ENCODE results near the gene DDIT4. TPM values are rescaled to one million over a fixed set of nuclear protein-coding genes. Genes with fewer than 3 reads are reported as not detected.

The DDIT4 gene
- total and polyA plus RNA-seq, 3 experiments from 2014 or later: 144 to 183 (median 156) TPM

DNA sequence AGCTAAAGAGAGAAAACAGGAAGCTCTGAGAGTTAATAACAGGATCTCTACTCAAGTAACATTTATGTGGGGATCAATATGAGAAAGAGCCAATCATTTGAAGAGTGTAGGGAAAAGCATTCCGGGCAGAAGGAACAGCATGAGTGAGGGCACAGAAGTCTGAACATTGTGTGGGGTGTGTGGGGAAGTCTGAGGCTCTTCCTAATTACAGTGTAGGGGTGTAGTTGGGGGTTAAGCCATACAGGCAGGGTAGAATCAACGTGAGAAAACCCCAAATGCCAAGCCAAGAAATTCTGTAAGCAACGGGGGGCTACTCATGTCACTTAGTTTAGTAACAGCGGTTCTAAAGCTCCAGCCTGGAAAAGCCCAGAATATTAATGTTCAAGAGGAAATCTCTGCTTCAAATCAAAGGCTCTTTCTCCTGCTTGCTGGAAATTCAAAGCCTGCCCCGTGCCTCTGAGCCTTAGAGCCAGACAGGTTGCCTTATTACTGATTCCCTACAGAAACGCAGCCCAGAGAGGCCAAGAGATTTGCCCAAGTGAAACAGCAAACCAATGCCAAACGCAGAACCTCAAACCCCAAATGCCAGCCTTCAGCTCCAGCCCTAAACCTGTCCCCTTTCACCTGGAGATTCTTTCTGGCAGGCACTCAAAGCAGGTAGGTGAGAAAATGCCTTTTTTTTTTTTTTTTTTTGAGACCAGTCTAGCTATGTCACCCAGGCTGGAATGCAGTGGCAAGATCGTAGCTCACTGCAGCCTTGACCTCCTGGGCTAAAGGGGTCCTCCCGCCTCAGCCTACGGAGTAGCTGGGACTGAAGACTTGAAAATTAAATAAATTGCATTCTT is 44.9 kb downstream of the DDIT4 start:
- H3K36me3 Mint-ChIP-seq: no peaks in the 10 kb centered on the region
- H3K4me1 Mint-ChIP-seq: peaks cover 60 to 79% (median 63%) of the 10 kb centered on the region in 3 donors
- H3K4me3 ChIP-seq (ENCODE audit: low read length): peak overlapping the region; percentile 41
- no peak for DNase-seq
- peak overlapping the region; percentile 89 for H3K27ac ChIP-seq (ENCODE audit: low read depth, low read length)
- no peaks in the 10 kb centered on the region for H3K9me3 Mint-ChIP-seq
- ChIA-PET POLR2A (interaction anchor here (0.5 to 3.5 kb wide), 10 partner anchors 8 to 104 kb away, joined by 3 to 30 read pairs (median 4); partner anchors contain the start of genes ANAPC16 and ASCC1), CTCF (interaction anchor here (1.0 to 5.6 kb wide), 9 partner anchors 10 to 271 kb away, joined by 3 to 52 read pairs (median 7); partner anchors contain the start of gene DDIT4)
- no peaks in the 10 kb centered on the region for H3K36me3 ChIP-seq (ENCODE audit: insufficient read depth, low read length)
- H3K27ac Mint-ChIP-seq: peak overlapping the region; percentile 76 to 100 (median 97)
- H3K9me3 ChIP-seq (ENCODE audit: low read length): no peaks in the 10 kb centered on the region
- H3K4me1 ChIP-seq (ENCODE audit: insufficient read depth, low read length): peaks cover 83% of the 10 kb centered on the region
- H3K4me3 Mint-ChIP-seq: peak overlapping the region; percentile 40 to 92 (median 81)
- peaks cover 0 to 1% of the 10 kb centered on the region in 2 donors for H3K27me3 Mint-ChIP-seq
- no peaks in the 10 kb centered on the region for H3K27me3 ChIP-seq (ENCODE audit: insufficient read depth, low read length, poor library complexity, severe bottlenecking)

DNA sequence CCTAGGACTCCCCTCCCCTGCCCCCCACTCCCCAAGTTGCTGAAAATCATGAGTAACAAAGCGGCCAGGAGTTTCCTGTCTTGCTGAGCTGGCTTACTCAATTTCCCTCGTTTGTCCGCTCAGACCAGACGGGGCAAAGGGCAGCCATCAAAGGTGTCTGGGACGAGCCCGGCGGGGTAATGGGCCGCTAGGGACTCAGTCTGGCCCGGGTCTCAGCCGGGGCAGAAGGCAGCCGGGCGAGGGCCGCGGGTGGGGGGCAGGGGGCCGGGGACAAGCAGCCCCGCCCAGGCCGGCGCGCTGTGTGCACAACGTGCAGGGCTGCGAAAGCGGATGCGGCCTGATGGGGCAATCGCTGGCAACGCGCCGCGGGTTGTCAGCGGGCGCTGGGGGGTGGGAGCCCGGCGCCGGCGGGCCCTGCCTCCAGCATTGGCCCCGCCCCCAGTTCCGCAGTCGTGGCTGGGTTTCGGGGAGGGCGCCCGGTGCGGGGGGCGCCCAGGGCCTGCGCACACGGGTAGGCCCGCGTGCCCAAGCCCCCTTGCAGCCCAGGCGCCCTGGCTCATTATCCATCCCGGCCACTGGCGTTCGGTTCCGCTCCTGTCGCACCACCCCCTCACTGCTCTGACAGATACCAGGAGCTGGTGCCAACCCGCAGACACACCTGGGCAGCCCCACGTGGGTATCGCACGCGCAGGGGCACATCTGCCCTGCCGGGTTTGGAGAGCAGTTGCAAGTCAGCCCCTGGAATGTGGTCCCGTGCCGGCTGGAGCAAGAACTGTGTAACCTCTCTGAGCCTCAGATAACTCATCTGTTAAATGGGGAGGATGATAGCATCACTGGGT is 45.9 kb downstream of the DDIT4 start:
- H3K36me3 Mint-ChIP-seq: no peaks in the 10 kb centered on the region
- Histone ChIP-seq H3K27me3 (ENCODE audit: insufficient read depth, low read length, poor library complexity, severe bottlenecking) (no peaks in the 10 kb centered on the region), H3K4me3 (ENCODE audit: low read length) (peak overlapping the region; percentile 61), H3K9me3 (ENCODE audit: low read length) (no peaks in the 10 kb centered on the region), H3K27ac (ENCODE audit: low read depth, low read length) (peak overlapping the region; percentile 89), H3K4me1 (ENCODE audit: insufficient read depth, low read length) (peaks cover 89% of the 10 kb centered on the region), H3K36me3 (ENCODE audit: insufficient read depth, low read length) (no peaks in the 10 kb centered on the region)
- H3K27ac Mint-ChIP-seq: peak overlapping the region; percentile 76 to 100 (median 99)
- H3K9me3 Mint-ChIP-seq: no peaks in the 10 kb centered on the region
- DNase-seq: peak; percentile 80 to 92 (median 89)
- peaks cover 0 to 1% of the 10 kb centered on the region in 2 donors for H3K27me3 Mint-ChIP-seq
- peaks cover 66 to 88% (median 70%) of the 10 kb centered on the region in 3 donors for H3K4me1 Mint-ChIP-seq
- H3K4me3 Mint-ChIP-seq: peak overlapping the region; percentile 78 to 92 (median 82)
- POLR2A ChIA-PET: interaction anchor here (0.5 to 3.5 kb wide), 11 partner anchors 9 to 130 kb away, joined by 3 to 30 read pairs (median 4); partner anchors contain the start of genes ANAPC16 and ASCC1
- CTCF ChIA-PET: interaction anchor here (1.1 to 5.6 kb wide), 10 partner anchors 9 to 272 kb away, joined by 3 to 52 read pairs (median 6); partner anchors contain the start of gene DDIT4

DNA sequence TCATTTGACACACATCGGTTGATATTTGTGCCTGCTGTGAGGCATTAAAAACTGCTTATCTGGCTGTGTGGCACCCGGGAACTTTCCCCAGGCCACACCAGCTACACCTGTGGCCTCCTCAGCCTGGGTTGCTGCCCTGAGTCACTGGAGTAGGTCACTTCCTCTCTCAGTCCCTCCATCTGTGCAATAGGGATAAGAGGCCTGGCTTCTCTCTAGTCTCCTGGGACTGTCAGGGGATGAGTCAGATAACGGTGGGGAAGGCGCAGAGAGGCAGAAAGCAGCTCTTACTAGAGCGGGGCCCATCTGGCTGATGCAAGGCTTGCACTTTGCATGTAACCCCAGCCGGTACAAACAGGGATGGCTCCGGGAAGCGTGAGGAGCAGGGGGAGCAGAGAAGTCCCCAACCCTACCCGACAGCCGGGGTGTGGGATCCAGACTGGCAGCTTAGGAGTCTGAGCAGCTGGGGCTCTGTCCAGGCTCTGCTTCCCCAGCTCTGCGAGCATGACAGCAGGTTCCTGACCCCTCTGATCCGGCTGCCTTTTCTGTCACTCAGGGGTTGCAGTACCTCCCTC is 47.0 kb downstream of the DDIT4 start:
- no peaks in the 10 kb centered on the region for H3K36me3 ChIP-seq (ENCODE audit: insufficient read depth, low read length)
- peaks cover 0 to 1% of the 10 kb centered on the region in 2 donors for H3K27me3 Mint-ChIP-seq
- peak overlapping the region; percentile 76 to 100 (median 99) for H3K27ac Mint-ChIP-seq
- DNase-seq: peak in 3 of 5 donors; percentile 35 to 70 (median 43)
- H3K4me1 Mint-ChIP-seq: peaks cover 65 to 80% (median 67%) of the 10 kb centered on the region in 3 donors
- H3K36me3 Mint-ChIP-seq: no peaks in the 10 kb centered on the region
- H3K4me1 ChIP-seq (ENCODE audit: insufficient read depth, low read length): peaks cover 79% of the 10 kb centered on the region
- H3K9me3 Mint-ChIP-seq: no peaks in the 10 kb centered on the region
- CTCF ChIA-PET: interaction anchor here (0.6 to 5.6 kb wide), 8 partner anchors 11 to 105 kb away, joined by 3 to 52 read pairs (median 5); partner anchors contain the start of genes ANAPC16, ASCC1 and DDIT4
- POLR2A ChIA-PET: interaction anchor here (0.7 to 3.5 kb wide), 5 partner anchors 11 to 61 kb away, joined by 3 to 30 read pairs (median 4); no protein-coding TSS in a partner anchor
- peak overlapping the region; percentile 61 for H3K4me3 ChIP-seq (ENCODE audit: low read length)
- no peaks in the 10 kb centered on the region for H3K9me3 ChIP-seq (ENCODE audit: low read length)
- no peaks in the 10 kb centered on the region for H3K27me3 ChIP-seq (ENCODE audit: insufficient read depth, low read length, poor library complexity, severe bottlenecking)
- H3K4me3 Mint-ChIP-seq: peak overlapping the region; percentile 74 to 90 (median 80)
- H3K27ac ChIP-seq (ENCODE audit: low read depth, low read length): peak overlapping the region; percentile 89

DNA sequence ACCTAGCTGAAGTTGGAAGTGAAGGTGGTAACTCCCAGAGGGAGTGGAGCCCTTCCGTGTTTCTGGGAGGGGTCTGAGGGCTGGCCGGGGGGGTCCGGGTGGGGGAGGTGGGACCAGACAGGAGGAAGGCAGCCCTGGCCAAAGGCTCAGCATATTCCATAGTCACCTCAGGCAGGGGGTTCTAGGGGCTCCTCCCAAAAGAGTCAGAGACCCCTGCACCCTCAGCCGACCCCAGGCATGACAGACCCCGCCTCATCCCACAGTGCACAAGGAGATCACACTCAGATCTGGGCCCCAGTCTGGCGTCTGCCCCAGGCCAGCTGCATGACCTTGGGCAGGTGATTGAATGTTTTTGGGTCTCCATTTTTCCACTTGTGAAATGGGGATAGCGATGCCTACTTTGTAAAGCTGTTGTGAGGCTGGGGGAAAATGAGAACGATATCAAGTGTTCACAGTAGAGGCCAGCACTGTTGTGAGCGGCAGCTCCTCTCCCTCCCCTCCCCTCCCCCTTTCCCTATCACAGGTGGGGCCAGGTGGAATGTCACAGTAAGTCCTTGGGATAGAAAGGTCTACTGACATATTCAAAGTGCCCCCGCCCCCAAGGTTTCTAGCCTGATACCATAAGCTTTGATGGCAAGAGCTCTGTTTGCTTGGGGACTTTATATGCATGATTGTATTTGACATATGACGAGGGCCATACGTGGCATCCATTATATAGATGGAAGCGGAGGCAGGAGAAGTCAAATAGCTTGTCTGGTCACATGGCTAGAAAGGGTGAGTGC is 47.7 kb downstream of the DDIT4 start:
- Histone ChIP-seq H3K27me3 (ENCODE audit: insufficient read depth, low read length, poor library complexity, severe bottlenecking) (no peaks in the 10 kb centered on the region), H3K4me3 (ENCODE audit: low read length) (no peak overlapping the region), H3K36me3 (ENCODE audit: insufficient read depth, low read length) (no peaks in the 10 kb centered on the region), H3K4me1 (ENCODE audit: insufficient read depth, low read length) (peaks cover 72% of the 10 kb centered on the region), H3K9me3 (ENCODE audit: low read length) (no peaks in the 10 kb centered on the region), H3K27ac (ENCODE audit: low read depth, low read length) (peak overlapping the region; percentile 89)
- Mint-ChIP-seq H3K27me3 (peaks cover 0 to 1% of the 10 kb centered on the region in 2 donors), H3K27ac (peak overlapping the region; percentile 10 to 100 (median 88)), H3K4me3 (peak overlapping the region in 2 of 7 donors; percentile 6 to 44), H3K4me1 (peaks cover 59 to 76% (median 63%) of the 10 kb centered on the region in 3 donors), H3K9me3 (no peaks in the 10 kb centered on the region), H3K36me3 (no peaks in the 10 kb centered on the region)
- DNase-seq: no peak
- ChIA-PET POLR2A (interaction anchor here (0.6 to 3.5 kb wide), 6 partner anchors 10 to 161 kb away, joined by 3 to 30 read pairs (median 4); no protein-coding TSS in a partner anchor), CTCF (interaction anchor here (0.7 to 5.6 kb wide), 9 partner anchors 10 to 106 kb away, joined by 3 to 52 read pairs (median 6); partner anchors contain the start of genes ANAPC16, ASCC1 and DDIT4)

DNA sequence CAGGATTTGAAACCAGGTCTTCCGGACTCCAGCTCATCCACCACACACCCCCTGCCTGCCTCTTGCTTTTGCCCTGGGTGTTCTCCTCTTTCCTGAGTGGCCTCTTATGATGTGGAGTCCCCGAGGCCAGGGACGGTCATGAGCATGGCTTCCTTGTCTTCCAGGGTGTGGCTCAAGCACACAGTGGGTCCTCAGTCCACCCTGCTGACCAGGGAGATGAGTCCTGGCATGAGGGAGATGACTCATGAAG is 48.2 kb downstream of the DDIT4 start:
- no peak for DNase-seq
- Mint-ChIP-seq H3K27me3 (peaks cover 0 to 1% of the 10 kb centered on the region in 2 donors), H3K9me3 (no peaks in the 10 kb centered on the region), H3K4me1 (peaks cover 61 to 76% (median 67%) of the 10 kb centered on the region in 3 donors), H3K27ac (peak overlapping the region; percentile 58 to 99 (median 75)), H3K4me3 (peak overlapping the region in 1 of 7 donors; percentile 6), H3K36me3 (no peaks in the 10 kb centered on the region)
- Histone ChIP-seq H3K9me3 (ENCODE audit: low read length) (no peaks in the 10 kb centered on the region), H3K36me3 (ENCODE audit: insufficient read depth, low read length) (no peaks in the 10 kb centered on the region), H3K4me1 (ENCODE audit: insufficient read depth, low read length) (peaks cover 70% of the 10 kb centered on the region), H3K27ac (ENCODE audit: low read depth, low read length) (peak overlapping the region; percentile 89), H3K27me3 (ENCODE audit: insufficient read depth, low read length, poor library complexity, severe bottlenecking) (no peaks in the 10 kb centered on the region), H3K4me3 (ENCODE audit: low read length) (no peak overlapping the region)
- ChIA-PET CTCF (interaction anchor here (0.7 to 5.6 kb wide), 6 partner anchors 10 to 107 kb away, joined by 3 to 52 read pairs (median 8); partner anchors contain the start of genes ANAPC16, ASCC1 and DDIT4), POLR2A (interaction anchor here (0.6 to 1.8 kb wide), 4 partner anchors 10 to 161 kb away, joined by 4 to 5 read pairs (median 4); no protein-coding TSS in a partner anchor)

DNA sequence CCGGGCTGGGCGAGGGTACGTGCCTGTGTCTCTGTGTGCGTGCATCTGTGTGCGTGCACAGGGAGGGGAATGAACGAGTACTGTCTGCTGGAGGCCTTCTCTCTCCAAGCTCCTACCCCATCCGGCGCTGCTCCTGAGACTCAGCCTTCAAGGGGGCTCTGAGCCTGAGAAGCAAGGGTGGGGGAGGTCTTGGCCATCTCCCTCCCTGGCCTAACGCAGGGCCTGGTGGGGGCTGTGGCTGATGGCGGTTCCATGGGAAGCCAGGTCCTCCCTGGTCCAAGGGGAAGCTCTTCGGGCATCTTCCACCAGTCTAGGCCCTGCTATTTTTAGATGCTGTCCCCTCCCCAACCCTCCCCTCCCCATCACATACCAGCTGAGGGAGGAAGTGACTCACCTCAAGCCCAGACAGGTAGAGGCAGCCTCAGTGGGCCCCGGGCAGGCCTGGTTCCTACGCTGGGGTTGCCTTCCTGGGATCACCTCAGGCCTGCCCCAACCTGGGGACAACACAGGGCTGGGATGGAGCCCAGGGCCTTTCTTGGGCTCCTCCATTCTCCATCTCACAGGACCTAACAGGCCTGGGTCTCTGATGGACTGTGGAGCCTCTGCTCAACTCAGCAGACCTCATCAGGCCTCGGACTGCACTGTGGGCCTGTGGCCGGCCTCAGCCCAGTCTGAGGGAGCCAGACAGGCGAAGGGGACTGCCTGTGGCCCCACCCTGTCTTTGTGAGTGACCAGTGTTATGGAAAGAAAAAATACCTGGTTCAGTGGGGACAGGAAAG is 48.7 kb downstream of the DDIT4 start:
- peak in 4 of 5 donors; percentile 21 to 72 (median 38) for DNase-seq
- H3K27me3 Mint-ChIP-seq: peaks cover 0 to 1% of the 10 kb centered on the region in 2 donors
- no peaks in the 10 kb centered on the region for H3K9me3 Mint-ChIP-seq
- no peaks in the 10 kb centered on the region for H3K27me3 ChIP-seq (ENCODE audit: insufficient read depth, low read length, poor library complexity, severe bottlenecking)
- H3K9me3 ChIP-seq (ENCODE audit: low read length): no peaks in the 10 kb centered on the region
- no peaks in the 10 kb centered on the region for H3K36me3 Mint-ChIP-seq
- peak overlapping the region in 1 of 7 donors; percentile 9 for H3K4me3 Mint-ChIP-seq
- ChIA-PET POLR2A (interaction anchor here (0.6 to 1.8 kb wide), 4 partner anchors 9 to 162 kb away, joined by 4 to 5 read pairs (median 4); no protein-coding TSS in a partner anchor), CTCF (interaction anchor here (0.8 to 3.5 kb wide), 4 partner anchors 9 to 27 kb away, joined by 3 to 29 read pairs (median 6); no protein-coding TSS in a partner anchor)
- H3K4me1 ChIP-seq (ENCODE audit: insufficient read depth, low read length): peaks cover 70% of the 10 kb centered on the region
- H3K27ac ChIP-seq (ENCODE audit: low read depth, low read length): peak overlapping the region; percentile 89
- peaks cover 58 to 74% (median 64%) of the 10 kb centered on the region in 3 donors for H3K4me1 Mint-ChIP-seq
- no peaks in the 10 kb centered on the region for H3K36me3 ChIP-seq (ENCODE audit: insufficient read depth, low read length)
- H3K4me3 ChIP-seq (ENCODE audit: low read length): no peak overlapping the region
- H3K27ac Mint-ChIP-seq: peak overlapping the region; percentile 58 to 99 (median 82)

Measured in CD8-positive, alpha-beta memory T cell (primary cell).